Right renal pelvis (tissue), 4 donors: ENCODE results near the gene ERVMER34-1. TPM values are rescaled to one million over a fixed set of nuclear protein-coding genes. Genes with fewer than 3 reads are reported as not detected.

ENCODE experiments used
- DNase-seq, 4 donors: peaks; one replicate each; pipeline ENCODE4 v3.0.0-alpha.2; 2013; ENCODE audit warnings: low read depth in 4 of 4, low spot score in 3 of 4, missing footprints in 1 of 4
- polyA plus RNA-seq, 4 donors: library from polyadenylated mRNA; unstranded; fragments of 120-200 nt; gene quantifications; one replicate each; pipeline ENCODE4 v1.2.1, GENCODE V29; 2013; ENCODE audit not compliant: insufficient read length in 4 of 4

Gene ERVMER34-1
- polyA plus RNA-seq, 4 donors, result 3.2 to 5.0 (median 4.2) TPM

DNA sequence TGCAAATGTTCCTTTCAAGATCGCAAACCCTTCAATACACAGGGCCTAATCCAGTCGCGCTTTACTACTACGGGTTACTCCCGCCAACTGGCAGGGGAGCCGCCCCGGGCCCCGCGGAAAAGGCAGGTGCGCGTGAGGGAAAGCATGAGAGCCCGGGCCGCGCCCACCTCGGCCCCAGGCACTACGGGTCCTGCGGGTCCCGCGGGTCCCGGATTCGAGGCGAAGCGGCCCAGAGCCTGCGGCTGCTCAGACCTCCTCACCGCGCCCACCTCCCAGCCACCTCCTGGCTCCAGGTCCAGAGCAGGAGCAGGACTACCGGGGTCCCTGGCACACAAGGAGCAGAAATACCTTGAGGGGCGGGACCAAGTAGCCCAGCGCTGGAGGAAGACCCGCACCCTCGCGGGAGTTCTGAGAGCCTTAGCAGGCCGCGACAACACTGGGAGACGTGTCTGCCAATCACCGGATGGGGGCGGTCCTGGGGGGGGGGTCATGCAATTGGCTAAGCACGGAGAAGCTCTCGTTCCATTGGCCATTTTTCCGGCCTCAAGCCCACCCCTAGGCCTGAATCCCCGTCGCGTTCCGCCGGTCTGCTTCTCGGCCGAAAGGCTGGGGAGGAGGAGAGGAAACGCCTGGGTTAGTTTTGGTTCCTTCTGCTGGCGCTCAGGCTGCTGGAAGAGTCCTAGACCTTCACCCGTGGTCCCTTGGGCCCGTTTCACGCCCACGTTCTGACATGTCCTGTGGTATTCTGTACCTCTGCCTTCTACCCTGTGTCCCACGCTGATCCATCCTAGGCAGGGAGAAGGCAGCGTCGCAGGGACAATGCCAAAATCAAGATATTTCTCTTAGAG lies 29.0 kb downstream of the ERVMER34-1 start:
- DNase-seq, result peak; percentile 88 to 97 (median 96)

DNA sequence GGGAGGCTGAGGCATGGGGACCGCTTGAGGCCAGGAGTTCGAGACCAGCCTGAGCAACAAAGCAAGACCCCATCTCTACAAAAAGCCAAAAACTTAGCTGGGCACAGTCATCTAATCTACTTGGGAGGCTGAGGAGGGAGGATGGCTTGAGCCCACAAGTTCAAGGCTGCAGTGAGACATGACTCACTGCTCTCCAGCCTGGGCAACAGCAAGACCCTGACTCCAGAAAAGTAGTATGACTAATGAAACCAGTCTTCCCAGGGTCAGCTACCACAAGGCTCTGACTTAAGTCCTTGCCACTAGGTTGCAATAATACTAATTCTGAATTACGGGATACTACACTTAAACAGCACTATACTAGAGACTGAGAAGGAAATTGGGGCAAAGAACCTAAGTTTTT lies 33.1 kb downstream of the ERVMER34-1 start:
- no peak for DNase-seq

DNA sequence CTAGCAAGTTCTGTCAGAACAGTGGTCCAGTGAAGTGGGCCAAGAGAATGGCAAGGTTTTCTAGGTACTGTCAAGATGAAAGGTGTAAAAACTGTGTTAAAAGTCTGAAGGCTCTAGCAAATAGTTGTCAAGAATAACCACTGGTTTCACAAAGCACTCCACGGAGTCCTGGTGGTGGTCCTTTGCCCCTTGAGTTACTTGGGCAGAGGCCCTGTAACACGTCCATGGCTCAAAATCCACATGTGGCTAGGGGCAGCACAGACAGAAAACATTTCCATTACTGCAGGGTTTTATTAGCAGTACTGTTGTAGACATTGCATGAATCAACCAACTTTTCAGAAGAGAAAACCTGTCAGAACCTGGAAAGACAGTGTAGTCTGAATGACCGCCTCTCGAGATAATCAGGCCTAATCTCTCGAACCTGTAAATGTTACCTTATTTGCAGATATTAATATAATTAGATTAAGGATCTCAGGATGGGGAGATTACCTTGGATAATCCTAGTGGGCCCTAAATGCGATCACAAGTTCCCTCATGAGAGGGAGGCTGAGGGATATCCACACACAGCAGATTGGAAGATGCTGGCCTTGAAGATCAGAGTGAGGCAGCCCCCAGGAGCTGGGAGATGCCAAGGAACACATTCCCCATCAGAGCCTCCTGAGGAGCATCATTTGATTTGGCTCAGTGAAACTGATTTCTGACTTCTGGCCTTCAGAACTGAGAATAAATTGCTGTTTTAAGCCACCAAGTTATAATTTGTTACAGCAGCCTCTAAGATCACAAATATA lies 34.7 kb downstream of the ERVMER34-1 start:
- DNase-seq, result no peak

GRCh38 chr4:52715914-52716313 lies 35.3 kb downstream of the ERVMER34-1 start:
- no peak for DNase-seq

GRCh38 chr4:52715255-52715897 lies 35.8 kb downstream of the ERVMER34-1 start:
- DNase-seq, result no peak

- DNase-seq, result no peak
Measured at GRCh38 chr4:52714597-52715254, 36.5 kb downstream of the ERVMER34-1 start.

- no peak for DNase-seq
Measured at GRCh38 chr4:52713456-52713937, 37.7 kb downstream of the ERVMER34-1 start.

GRCh38 chr4:52712251-52713130 lies 38.7 kb downstream of the ERVMER34-1 start:
- DNase-seq, result peak; percentile 88 to 92 (median 91)

- no peak for DNase-seq
Measured at GRCh38 chr4:52711834-52712250, 39.4 kb downstream of the ERVMER34-1 start.

GRCh38 chr4:52711272-52711671 lies 40.0 kb downstream of the ERVMER34-1 start:
- DNase-seq, result no peak

DNA sequence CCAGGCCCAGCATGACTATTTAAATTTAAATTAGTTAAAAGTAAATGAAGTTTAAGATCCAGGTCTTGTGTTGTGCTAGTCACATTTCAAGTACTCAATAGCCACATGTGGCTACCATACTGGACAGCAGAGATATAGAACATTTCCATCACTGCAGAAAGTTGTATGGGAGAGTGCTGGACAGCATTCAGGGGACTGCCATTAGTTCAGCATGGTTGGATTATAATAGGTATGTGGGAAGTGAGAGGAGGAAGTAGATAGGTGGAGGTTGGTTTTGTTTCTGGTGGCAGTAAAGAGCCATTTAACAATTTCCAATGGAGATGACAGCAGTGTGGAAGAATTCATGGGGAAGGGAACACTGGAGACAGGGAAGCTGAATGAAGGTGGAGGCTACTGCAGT lies 42.1 kb downstream of the ERVMER34-1 start:
- DNase-seq, result no peak

DNA sequence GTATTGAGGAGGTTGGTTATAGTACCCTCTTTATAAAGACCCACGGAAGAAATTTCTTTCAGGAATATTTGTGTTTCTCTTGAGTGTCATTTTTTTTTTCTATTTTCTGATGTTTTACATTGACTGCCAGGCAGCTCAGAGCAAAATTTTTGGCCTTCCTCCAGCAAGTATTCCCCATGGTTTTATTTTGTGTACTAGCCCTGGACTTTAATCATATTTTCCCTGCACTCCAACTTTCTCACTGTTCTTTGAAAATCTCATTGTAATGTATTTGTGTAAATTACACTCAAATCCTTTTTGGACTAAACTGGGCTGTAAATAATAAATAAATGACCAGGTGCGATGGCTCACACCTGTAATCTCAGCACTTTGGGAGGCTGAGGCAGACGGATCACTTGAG lies 46.6 kb downstream of the ERVMER34-1 start:
- no peak for DNase-seq

DNA sequence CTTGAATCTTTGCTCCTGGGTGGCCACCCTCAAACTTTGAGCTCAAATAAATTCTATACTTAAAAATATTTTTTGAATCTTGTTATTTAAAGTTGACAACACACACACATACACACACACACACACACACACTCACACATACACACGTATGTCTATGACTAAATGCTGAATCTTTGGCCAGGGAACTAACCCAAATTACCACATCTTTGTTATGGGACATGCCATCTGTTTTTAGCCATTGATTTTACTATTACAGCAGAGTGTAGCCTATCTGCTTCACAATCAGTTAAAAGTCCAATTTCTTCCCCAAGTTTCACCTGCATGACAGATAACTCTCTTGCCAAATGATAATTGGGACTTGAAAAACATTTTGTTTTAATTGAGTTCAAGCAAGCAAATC lies 47.1 kb downstream of the ERVMER34-1 start:
- no peak for DNase-seq

- no peak for DNase-seq
Measured at GRCh38 chr4:52701207-52701606, 50.0 kb downstream of the ERVMER34-1 start.

DNA sequence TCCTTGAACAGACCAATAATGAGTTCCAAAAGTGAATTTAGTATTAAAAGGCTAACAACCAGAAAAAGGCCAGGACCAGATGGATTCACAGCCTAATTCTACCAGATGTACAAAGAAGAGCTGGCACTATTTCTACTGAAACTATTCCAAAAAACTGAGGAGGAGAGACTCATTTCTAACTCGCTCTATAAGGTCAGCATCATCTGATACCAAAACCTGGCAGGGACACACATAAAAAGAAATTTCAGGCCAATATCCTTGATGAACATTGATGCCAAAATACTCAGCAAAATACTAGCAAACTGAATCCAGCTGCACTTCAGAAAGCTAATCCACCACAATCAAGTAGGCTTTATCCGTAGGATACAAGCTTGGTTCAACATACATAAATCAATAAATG lies 56.3 kb downstream of the ERVMER34-1 start:
- DNase-seq, result no peak

- no peak for DNase-seq
Measured at GRCh38 chr4:52693492-52693891, 57.7 kb downstream of the ERVMER34-1 start.
